Upper lobe of left lung (tissue), 4 donors: ENCODE results near the gene HUNK.

Source experiments
- EP300 ChIP-seq, 4 donors: sonication (generic); formaldehyde crosslinking; IDR thresholded peaks; one replicate each; pipeline ENCODE4 v1.5.1; 2017; ENCODE audit warnings: antibody characterized with exemption in 4 of 4, control low read depth in 2 of 4
- POLR2A ChIP-seq, 4 donors: fragments of 450-650 bp; IDR thresholded peaks; one replicate each; pipeline ENCODE4 v1.5.1; 2016 to 2017; ENCODE audit warnings: antibody characterized with exemption in 4 of 4, mild to moderate bottlenecking in 2 of 4
- POLR2AphosphoS5 ChIP-seq, 2 donors: sonication (generic); formaldehyde crosslinking; IDR thresholded peaks; one replicate each; pipeline ENCODE4 v1.5.1; 2017; ENCODE audit warnings: antibody characterized with exemption in 2 of 2
- TF ChIP-seq, protein P1 (sequence below), 6 experiments: fragments of 450-650 bp in 4 of 6; fragments of 200-600 bp in 2 of 6; sonication (generic) in 2 of 6; IDR thresholded peaks; one replicate each; pipeline ENCODE4 v1.5.1; 2016 to 2019; ENCODE audit warnings: antibody characterized with exemption in 6 of 6

DNA sequence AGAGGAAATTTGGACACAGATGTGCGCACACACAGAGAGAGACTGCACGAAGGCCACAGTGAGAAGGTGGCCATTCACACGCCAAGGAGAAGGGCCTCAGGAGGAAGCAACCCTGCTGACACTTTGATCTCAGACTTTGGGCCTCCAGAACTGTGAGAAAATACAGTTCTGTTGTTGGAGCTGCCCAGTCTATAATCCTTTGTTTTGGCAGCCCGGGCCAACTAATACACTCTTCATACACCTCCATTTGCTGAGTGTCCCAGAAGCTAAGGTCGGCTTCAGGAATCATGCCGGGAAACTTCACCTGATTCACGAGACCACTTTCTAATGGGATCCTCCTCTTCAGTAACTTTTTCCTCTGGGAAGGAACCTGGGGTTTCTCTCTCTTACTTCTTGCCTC lies 23.2 kb downstream of the HUNK start:
- TF ChIP-seq POLR2A (IDR thresholded peaks at IDR 0.05), result no peak
- TF ChIP-seq, protein P1, sequence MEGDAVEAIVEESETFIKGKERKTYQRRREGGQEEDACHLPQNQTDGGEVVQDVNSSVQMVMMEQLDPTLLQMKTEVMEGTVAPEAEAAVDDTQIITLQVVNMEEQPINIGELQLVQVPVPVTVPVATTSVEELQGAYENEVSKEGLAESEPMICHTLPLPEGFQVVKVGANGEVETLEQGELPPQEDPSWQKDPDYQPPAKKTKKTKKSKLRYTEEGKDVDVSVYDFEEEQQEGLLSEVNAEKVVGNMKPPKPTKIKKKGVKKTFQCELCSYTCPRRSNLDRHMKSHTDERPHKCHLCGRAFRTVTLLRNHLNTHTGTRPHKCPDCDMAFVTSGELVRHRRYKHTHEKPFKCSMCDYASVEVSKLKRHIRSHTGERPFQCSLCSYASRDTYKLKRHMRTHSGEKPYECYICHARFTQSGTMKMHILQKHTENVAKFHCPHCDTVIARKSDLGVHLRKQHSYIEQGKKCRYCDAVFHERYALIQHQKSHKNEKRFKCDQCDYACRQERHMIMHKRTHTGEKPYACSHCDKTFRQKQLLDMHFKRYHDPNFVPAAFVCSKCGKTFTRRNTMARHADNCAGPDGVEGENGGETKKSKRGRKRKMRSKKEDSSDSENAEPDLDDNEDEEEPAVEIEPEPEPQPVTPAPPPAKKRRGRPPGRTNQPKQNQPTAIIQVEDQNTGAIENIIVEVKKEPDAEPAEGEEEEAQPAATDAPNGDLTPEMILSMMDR (IDR thresholded peaks at IDR 0.05), result no peak
- TF ChIP-seq POLR2AphosphoS5 (IDR thresholded peaks at IDR 0.05), result no peak
- TF ChIP-seq EP300 (IDR thresholded peaks at IDR 0.05), result no peak
